H9 (cell line): ENCODE measurements around the gene NEMP1. TPM values are rescaled to one million over a fixed set of nuclear protein-coding genes. Genes with fewer than 3 reads are reported as not detected.
A peak's percentile ranks its signal among the peaks of the same experiment; 100 is the strongest.

Experiments used
- DNase-seq: peaks from one replicate; pipeline ENCODE4 v3.0.0-alpha.2; 2017
- H2AFZ ChIP-seq: one replicate; pipeline ENCODE4 v1.6.1; 2013; ENCODE audit warnings: mild to moderate bottlenecking, low read length, control low read depth, moderate library complexity
- H2AK5ac ChIP-seq: 2 replicates; pipeline ENCODE4 v1.6.1; 2013; ENCODE audit warnings: low read length, control low read depth, mixed read lengths; ENCODE audit not compliant: insufficient read length
- H2BK120ac ChIP-seq: one replicate; pipeline ENCODE4 v1.6.1; 2013; ENCODE audit warnings: low read depth, mild to moderate bottlenecking, low read length, control low read depth, inconsistent platforms; ENCODE audit not compliant: poor library complexity, severe bottlenecking
- H2BK12ac ChIP-seq: 2 replicates; pipeline ENCODE4 v1.6.1; 2013; ENCODE audit warnings: low read length, control low read depth, mixed read lengths, low read depth; ENCODE audit not compliant: insufficient read length
- H2BK15ac ChIP-seq: 2 replicates; pipeline ENCODE4 v1.6.1; 2013; ENCODE audit warnings: low read depth, low read length, control low read depth
- H2BK20ac ChIP-seq: one replicate; pipeline ENCODE4 v1.6.1; 2013; ENCODE audit warnings: low read depth, mild to moderate bottlenecking, low read length, control low read depth, inconsistent platforms; ENCODE audit not compliant: poor library complexity, severe bottlenecking
- H2BK5ac ChIP-seq: 2 replicates; pipeline ENCODE4 v1.6.1; 2013; ENCODE audit warnings: low read length, control low read depth, mixed read lengths; ENCODE audit not compliant: insufficient read length
- H3K14ac ChIP-seq: 2 replicates; pipeline ENCODE4 v1.6.1; 2013; ENCODE audit warnings: low read length, control low read depth; ENCODE audit not compliant: insufficient read depth
- H3K18ac ChIP-seq: 2 replicates; pipeline ENCODE4 v1.6.1; 2013; ENCODE audit warnings: low read depth, mild to moderate bottlenecking, mixed read lengths, low read length, control low read depth; ENCODE audit not compliant: insufficient read length
- H3K23ac ChIP-seq: 2 replicates; pipeline ENCODE4 v1.6.1; 2013; ENCODE audit warnings: low read length, control low read depth, mixed read lengths, low read depth; ENCODE audit not compliant: insufficient read length
- H3K23me2 ChIP-seq: 2 replicates; pipeline ENCODE4 v1.6.1; 2013; ENCODE audit warnings: low read depth, mild to moderate bottlenecking, mixed read lengths, low read length, control low read depth; ENCODE audit not compliant: insufficient read length, poor library complexity, severe bottlenecking
- H3K27ac ChIP-seq: 2 replicates; pipeline ENCODE4 v1.5.1; 2013; ENCODE audit warnings: low read length, control low read depth, mixed read lengths, low read depth; ENCODE audit not compliant: insufficient read length
- H3K27me3 ChIP-seq: 2 replicates; pipeline ENCODE4 v1.6.1; 2013; ENCODE audit warnings: low read length, control low read depth, inconsistent platforms; ENCODE audit not compliant: insufficient read depth
- H3K4ac ChIP-seq: 2 replicates; pipeline ENCODE4 v1.6.1; 2013; ENCODE audit warnings: low read depth, mild to moderate bottlenecking, control low read depth, inconsistent platforms, low read length, moderate library complexity
- H3K4me1 ChIP-seq: 2 replicates; pipeline ENCODE4 v1.6.1; 2013; ENCODE audit warnings: low read length, control low read depth, inconsistent platforms; ENCODE audit not compliant: insufficient read depth
- H3K4me2 ChIP-seq: 2 replicates; pipeline ENCODE4 v1.6.1; 2013; ENCODE audit warnings: low read length, control low read depth, mixed read lengths; ENCODE audit not compliant: insufficient read length, insufficient read depth
- H3K56ac ChIP-seq: 2 replicates; pipeline ENCODE4 v1.6.1; 2013; ENCODE audit warnings: low read depth, mild to moderate bottlenecking, mixed read lengths, low read length, control low read depth; ENCODE audit not compliant: insufficient read length
- H3K79me1 ChIP-seq: 2 replicates; pipeline ENCODE4 v1.6.1; 2013; ENCODE audit warnings: low read depth, mild to moderate bottlenecking, moderate library complexity, low read length, control low read depth, inconsistent platforms; ENCODE audit not compliant: insufficient read depth, poor library complexity, severe bottlenecking
- H3K79me2 ChIP-seq: 2 replicates; pipeline ENCODE4 v1.6.1; 2013; ENCODE audit warnings: low read length, control low read depth, inconsistent platforms; ENCODE audit not compliant: insufficient read depth
- H3K9ac ChIP-seq: 2 replicates; pipeline ENCODE4 v1.6.1; 2013; ENCODE audit warnings: low read length, control low read depth, mixed read lengths; ENCODE audit not compliant: insufficient read length; ENCODE audit errors: extremely low read depth
- H3K9me3 ChIP-seq: one replicate; pipeline ENCODE4 v1.6.1; 2013; ENCODE audit warnings: low read depth, low read length, inconsistent platforms; ENCODE audit not compliant: control insufficient read depth
- H3T11ph ChIP-seq: one replicate; pipeline ENCODE4 v1.6.1; 2013; ENCODE audit warnings: mild to moderate bottlenecking, low read length, control low read depth, inconsistent platforms
- H4K20me1 ChIP-seq: one replicate; pipeline ENCODE4 v1.6.1; 2013; ENCODE audit not compliant: control insufficient read depth, insufficient read length, insufficient read depth
- H4K5ac ChIP-seq: 2 replicates; pipeline ENCODE4 v1.6.1; 2013; ENCODE audit warnings: low read depth, mild to moderate bottlenecking, mixed read lengths, low read length, control low read depth; ENCODE audit not compliant: insufficient read length
- H4K8ac ChIP-seq: replicated peaks from 2 replicates; pipeline ENCODE4 v1.6.1; 2013; ENCODE audit warnings: low read length, control low read depth, mixed read lengths, low read depth; ENCODE audit not compliant: insufficient read length
- H4K91ac ChIP-seq: 2 replicates; pipeline ENCODE4 v1.6.1; 2013; ENCODE audit warnings: low read depth, mild to moderate bottlenecking, moderate library complexity, mixed read lengths, low read length, control low read depth; ENCODE audit not compliant: insufficient read length
- H3K27ac Mint-ChIP-seq, 3 experiments: 2 replicates in 2 of 3; 3 replicates in 1 of 3; pipeline ENCODE4 v1.8.0; 2020 to 2021; ENCODE audit warnings: mixed read lengths in 3 of 3, mild to moderate bottlenecking in 1 of 3, moderate library complexity in 1 of 3
- H3K27me3 Mint-ChIP-seq: 2 replicates; pipeline ENCODE4 v1.8.0; 2021; ENCODE audit warnings: low read depth, mild to moderate bottlenecking, moderate library complexity, mixed read lengths
- H3K36me3 Mint-ChIP-seq, 3 experiments: 2 replicates in 2 of 3; 3 replicates in 1 of 3; pipeline ENCODE4 v1.8.0; 2020 to 2021; ENCODE audit warnings: low read depth in 3 of 3, mixed read lengths in 3 of 3; ENCODE audit not compliant: insufficient read depth in 1 of 3
- H3K4me1 Mint-ChIP-seq, 2 experiments: 2 replicates each; pipeline ENCODE4 v1.8.0; 2020; ENCODE audit warnings: mixed read lengths in 2 of 2
- H3K4me3 Mint-ChIP-seq, 2 experiments: 2 replicates in 1 of 2; 3 replicates in 1 of 2; pipeline ENCODE4 v1.8.0; 2020 to 2021; ENCODE audit warnings: mild to moderate bottlenecking in 2 of 2, mixed read lengths in 2 of 2, moderate library complexity in 1 of 2
- H3K9me3 Mint-ChIP-seq, 2 experiments: 2 replicates in 1 of 2; 3 replicates in 1 of 2; pipeline ENCODE4 v1.8.0; 2020; ENCODE audit warnings: mild to moderate bottlenecking in 2 of 2, mixed read lengths in 2 of 2, moderate library complexity in 1 of 2
- CTCF ChIP-seq: fragments of 200-600 bp; sonication (generic); conservative IDR thresholded peaks from 3 replicates; pipeline ENCODE4 v1.8.0; 2021; ENCODE audit warnings: antibody characterized with exemption, mild to moderate bottlenecking
- WGBS: extraction: QIAGEN DNeasy Blood & Tissue Kit; methylation state at CpG from one replicate; pipeline ENCODE4 v1.1.7; 2013; ENCODE audit warnings: missing lambda C conversion rate, low lambda C conversion rate, mixed read lengths; ENCODE audit not compliant: insufficient read length; ENCODE audit errors: extremely low coverage; 5-methylcytosine and 5-hydroxymethylcytosine counted together
- total RNA-seq: library from RNA; stranded (reverse); gene quantifications from 2 replicates; pipeline ENCODE4 v1.2.1, GENCODE V29; 2021

Gene NEMP1
- total RNA-seq, 1 experiment from 2014 or later = 50.1 TPM

GRCh38 chr12:57057067-57057751, 21.4 kb downstream of the NEMP1 start:
- Mint-ChIP-seq H3K4me1 (no peaks in the 10 kb centered on the region), H3K27ac (peak overlapping the region in 1 of 3 experiments; percentile 31; a peak in 1 of 7 replicates), H3K4me3 (no peak overlapping the region), H3K27me3 (no peaks in the 10 kb centered on the region), H3K9me3 (no peaks in the 10 kb centered on the region), H3K36me3 (peaks cover 33 to 67% (median 58%) of the 10 kb centered on the region in 3 experiments; a peak in 6 of 7 replicates)
- Histone ChIP-seq H4K5ac (no peak overlapping the region), H3T11ph (no peak overlapping the region), H3K4ac (no peak overlapping the region), H4K20me1 (no peaks in the 10 kb centered on the region), H3K27me3 (no peaks in the 10 kb centered on the region), H2BK20ac (no peak overlapping the region), H2BK120ac (no peak overlapping the region), H3K14ac (no peak overlapping the region), H3K79me2 (no peaks in the 10 kb centered on the region), H3K9me3 (no peaks in the 10 kb centered on the region), H3K23ac (no peak overlapping the region), H2BK12ac (no peak overlapping the region), H3K79me1 (no peaks in the 10 kb centered on the region), H2AFZ (no peak overlapping the region), H3K56ac (no peak overlapping the region), H3K4me1 (no peaks in the 10 kb centered on the region), H4K8ac (no peak overlapping the region), H3K27ac (no peak overlapping the region), H4K91ac (no peak overlapping the region), H2AK5ac (no peak overlapping the region), H3K4me2 (no peak overlapping the region), H3K9ac (no peak overlapping the region), H3K23me2 (no peaks in the 10 kb centered on the region), H2BK15ac (no peak overlapping the region), H2BK5ac (no peak overlapping the region), H3K18ac (no peak overlapping the region)
- no peak for DNase-seq
- no CpG with 5 or more reads among the region's 6 CpGs for WGBS
- no peak for TF ChIP-seq CTCF
